Smooth muscle cell (in vitro differentiated cells): ENCODE data around the gene CASP6. TPM values are rescaled to one million over a fixed set of nuclear protein-coding genes. Genes with fewer than 3 reads are reported as not detected.

Experiments used
- DNase-seq: peaks from one replicate; lab custom pipeline; 2025; ENCODE audit not compliant: unreplicated experiment; lab: John Stamatoyannopoulos, UW
- H2AFZ ChIP-seq: fragments of 200-600 bp; sonication (generic); 2 replicates; pipeline ENCODE4 v1.6.0; 2016; ENCODE audit warnings: antibody characterized with exemption, low read depth, mild to moderate bottlenecking
- H3F3A ChIP-seq: fragments of 200-600 bp; sonication (generic); 2 replicates; pipeline ENCODE4 v1.6.0; 2017; ENCODE audit warnings: antibody characterized with exemption, low read depth
- H3K27ac ChIP-seq: fragments of 200-600 bp; sonication (generic); 2 replicates; pipeline ENCODE4 v1.5.1; 2016; ENCODE audit warnings: low read depth, mild to moderate bottlenecking
- H3K27me3 ChIP-seq: fragments of 200-600 bp; sonication (generic); 2 replicates; pipeline ENCODE4 v1.6.1; 2016; ENCODE audit warnings: low read depth, mild to moderate bottlenecking
- H3K36me3 ChIP-seq: fragments of 200-600 bp; sonication (generic); 2 replicates; pipeline ENCODE4 v1.5.1; 2016; ENCODE audit warnings: low read depth
- H3K4me1 ChIP-seq: fragments of 200-600 bp; sonication (generic); 2 replicates; pipeline ENCODE4 v1.5.1; 2016; ENCODE audit warnings: low read depth
- H3K4me2 ChIP-seq: fragments of 200-600 bp; sonication (generic); 2 replicates; pipeline ENCODE4 v1.6.0; 2016; ENCODE audit warnings: mild to moderate bottlenecking
- H3K4me3 ChIP-seq: fragments of 200-600 bp; sonication (generic); 2 replicates; pipeline ENCODE4 v1.5.1; 2016; ENCODE audit warnings: mild to moderate bottlenecking
- H3K79me2 ChIP-seq: fragments of 200-600 bp; sonication (generic); 2 replicates; pipeline ENCODE4 v1.6.0; 2016; ENCODE audit warnings: low read depth, mild to moderate bottlenecking
- H3K9ac ChIP-seq: fragments of 200-600 bp; sonication (generic); 2 replicates; pipeline ENCODE4 v1.6.0; 2016; ENCODE audit warnings: low read depth
- H3K9me3 ChIP-seq: fragments of 200-600 bp; sonication (generic); replicated peaks from 2 replicates; pipeline ENCODE4 v1.5.1; 2016; ENCODE audit warnings: low read depth
- H4K20me1 ChIP-seq: fragments of 200-600 bp; sonication (generic); 2 replicates; pipeline ENCODE4 v1.6.0; 2016; ENCODE audit warnings: low read depth
- WGBS: methylation state at CpG from one replicate; pipeline ENCODE4 v1.1.7; 2016; ENCODE audit warnings: low lambda C conversion rate; 5-methylcytosine and 5-hydroxymethylcytosine counted together
- polyA plus RNA-seq: library from polyadenylated mRNA; unstranded; fragments of >200 nt; fragmentation: Nextera tagmentation; extraction: Ambion mirVana; gene quantifications from 2 replicates; pipeline ENCODE4 v1.2.1, GENCODE V29; 2016
- total RNA-seq: library from RNA; depleted of rRNA; stranded (reverse); fragments of >200 nt; gene quantifications from 2 replicates; pipeline ENCODE4 v1.2.3, GENCODE V29; 2014
- TF ChIP-seq, protein P1 (sequence below): fragments of 200-600 bp; sonication (generic); IDR thresholded peaks from 2 replicates; pipeline ENCODE4 v1.5.1; 2017; ENCODE audit warnings: borderline replicate concordance, mild to moderate bottlenecking, antibody characterized with exemption; ENCODE audit not compliant: insufficient read depth, poor library complexity, severe bottlenecking

Gene CASP6
- total and polyA plus RNA-seq, 2 experiments from 2014 or later, result 31.2 to 34.8 TPM

GRCh38 chr4:109658871-109659410, 44.3 kb downstream of the CASP6 start:
- H3K4me2 ChIP-seq, result no peak overlapping the region
- TF ChIP-seq, protein P1, sequence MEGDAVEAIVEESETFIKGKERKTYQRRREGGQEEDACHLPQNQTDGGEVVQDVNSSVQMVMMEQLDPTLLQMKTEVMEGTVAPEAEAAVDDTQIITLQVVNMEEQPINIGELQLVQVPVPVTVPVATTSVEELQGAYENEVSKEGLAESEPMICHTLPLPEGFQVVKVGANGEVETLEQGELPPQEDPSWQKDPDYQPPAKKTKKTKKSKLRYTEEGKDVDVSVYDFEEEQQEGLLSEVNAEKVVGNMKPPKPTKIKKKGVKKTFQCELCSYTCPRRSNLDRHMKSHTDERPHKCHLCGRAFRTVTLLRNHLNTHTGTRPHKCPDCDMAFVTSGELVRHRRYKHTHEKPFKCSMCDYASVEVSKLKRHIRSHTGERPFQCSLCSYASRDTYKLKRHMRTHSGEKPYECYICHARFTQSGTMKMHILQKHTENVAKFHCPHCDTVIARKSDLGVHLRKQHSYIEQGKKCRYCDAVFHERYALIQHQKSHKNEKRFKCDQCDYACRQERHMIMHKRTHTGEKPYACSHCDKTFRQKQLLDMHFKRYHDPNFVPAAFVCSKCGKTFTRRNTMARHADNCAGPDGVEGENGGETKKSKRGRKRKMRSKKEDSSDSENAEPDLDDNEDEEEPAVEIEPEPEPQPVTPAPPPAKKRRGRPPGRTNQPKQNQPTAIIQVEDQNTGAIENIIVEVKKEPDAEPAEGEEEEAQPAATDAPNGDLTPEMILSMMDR, result no peak
- no peak overlapping the region for H3K4me3 ChIP-seq
- WGBS, result 83% methylated on average over 6 of the region's 6 CpGs
- no peak overlapping the region for H2AFZ ChIP-seq
- H3F3A ChIP-seq, result no peaks in the 10 kb centered on the region
- no peaks in the 10 kb centered on the region for H3K9me3 ChIP-seq
- no peaks in the 10 kb centered on the region for H3K27me3 ChIP-seq
- H3K79me2 ChIP-seq, result no peaks in the 10 kb centered on the region
- H3K36me3 ChIP-seq, result no peaks in the 10 kb centered on the region
- no peaks in the 10 kb centered on the region for H4K20me1 ChIP-seq
- H3K9ac ChIP-seq, result no peak overlapping the region
- no peaks in the 10 kb centered on the region for H3K4me1 ChIP-seq
- no peak overlapping the region for H3K27ac ChIP-seq
- DNase-seq, result no peak

GRCh38 chr4:109657854-109658418, 45.3 kb downstream of the CASP6 start:
- WGBS, result 95% methylated on average over 9 of the region's 9 CpGs

GRCh38 chr4:109655396-109655795, 47.8 kb downstream of the CASP6 start:
- Histone ChIP-seq H3K4me1 (no peaks in the 10 kb centered on the region), H3K4me3 (no peak overlapping the region), H3K36me3 (no peaks in the 10 kb centered on the region), H3K79me2 (no peaks in the 10 kb centered on the region), H2AFZ (no peak overlapping the region), H3K27ac (no peak overlapping the region), H3K27me3 (no peaks in the 10 kb centered on the region), H3K4me2 (no peak overlapping the region), H4K20me1 (no peaks in the 10 kb centered on the region), H3K9me3 (no peaks in the 10 kb centered on the region), H3F3A (no peaks in the 10 kb centered on the region), H3K9ac (no peak overlapping the region)
- no peak for DNase-seq
- 50% methylated on average over 6 of the region's 6 CpGs for WGBS
- TF ChIP-seq, protein P1, result no peak

More at GRCh38 chr4:109657854-109658418, 45.3 kb downstream of the CASP6 start:
- H2AFZ ChIP-seq, result no peak overlapping the region
- H3K4me2 ChIP-seq, result no peak overlapping the region
- DNase-seq, result no peak
- no peaks in the 10 kb centered on the region for H3K9me3 ChIP-seq
- no peaks in the 10 kb centered on the region for H4K20me1 ChIP-seq
- TF ChIP-seq, protein P1, result no peak
- no peaks in the 10 kb centered on the region for H3K79me2 ChIP-seq
- no peak overlapping the region for H3K9ac ChIP-seq
- no peaks in the 10 kb centered on the region for H3F3A ChIP-seq
- no peaks in the 10 kb centered on the region for H3K27me3 ChIP-seq
- no peaks in the 10 kb centered on the region for H3K4me1 ChIP-seq
- no peaks in the 10 kb centered on the region for H3K36me3 ChIP-seq
- H3K27ac ChIP-seq, result no peak overlapping the region
- H3K4me3 ChIP-seq, result no peak overlapping the region

DNA sequence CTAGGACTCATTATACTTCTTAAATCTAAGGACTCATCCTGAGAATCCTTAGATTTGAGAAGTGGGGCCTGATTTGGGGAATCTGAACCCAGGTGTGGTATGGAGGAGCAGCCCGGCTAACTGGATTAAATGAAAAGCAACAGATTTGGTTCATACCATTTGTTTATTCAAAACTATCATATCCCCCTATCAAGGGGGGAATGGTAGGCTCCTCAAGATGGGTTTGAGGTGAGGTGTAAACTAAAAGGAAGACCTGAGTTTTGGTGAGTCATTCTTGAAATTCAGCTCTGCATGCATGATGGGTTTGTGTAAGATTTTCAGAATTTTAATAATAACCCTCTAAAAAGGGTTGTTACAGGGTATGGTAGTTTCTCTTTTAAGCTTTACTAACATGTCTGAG, 53.4 kb downstream of the CASP6 start:
- 92% methylated on average over 1 of the region's 1 CpG for WGBS
- no peaks in the 10 kb centered on the region for H3F3A ChIP-seq
- no peak for DNase-seq
- no peaks in the 10 kb centered on the region for H3K27me3 ChIP-seq
- no peak overlapping the region for H3K4me3 ChIP-seq
- no peaks in the 10 kb centered on the region for H3K9me3 ChIP-seq
- H3K36me3 ChIP-seq, result no peaks in the 10 kb centered on the region
- H3K79me2 ChIP-seq, result no peaks in the 10 kb centered on the region
- H2AFZ ChIP-seq, result no peak overlapping the region
- H3K4me2 ChIP-seq, result no peak overlapping the region
- H3K27ac ChIP-seq, result no peak overlapping the region
- TF ChIP-seq, protein P1, result no peak
- H3K4me1 ChIP-seq, result no peaks in the 10 kb centered on the region
- no peaks in the 10 kb centered on the region for H4K20me1 ChIP-seq
- no peak overlapping the region for H3K9ac ChIP-seq
